SK-N-MC (cell line): Measurements from ENCODE around the gene SLC12A5.

Experiments
- EZH2 ChIP-seq: fragments of 200-600 bp; sonication (generic); IDR thresholded peaks from one replicate; pipeline ENCODE4 v1.6.1; 2017; ENCODE audit warnings: antibody characterized with exemption
- POLR2AphosphoS5 ChIP-seq: IDR thresholded peaks from 2 replicates; pipeline ENCODE4 v1.6.1; 2012; ENCODE audit warnings: mild to moderate bottlenecking, low read depth, low read length, borderline replicate concordance

DNA sequence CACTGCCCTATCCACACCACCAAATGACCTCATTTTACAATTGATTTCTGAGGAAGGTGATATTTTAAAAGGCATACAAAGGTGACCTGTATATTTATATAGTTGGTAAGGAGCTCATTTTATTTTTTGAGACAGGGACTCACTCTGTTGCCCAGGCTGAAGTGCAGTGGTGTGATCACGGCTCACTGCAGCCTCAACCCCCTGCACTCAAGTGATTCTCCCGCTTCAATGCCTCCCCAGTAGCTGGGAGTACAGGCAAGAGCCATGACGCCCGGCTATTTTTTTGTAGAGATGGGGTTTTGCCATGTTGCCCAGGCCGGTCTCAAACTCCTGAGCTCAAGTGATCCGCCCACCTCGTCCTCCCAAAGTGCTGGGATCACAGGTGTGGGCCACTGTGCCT is 47.8 kb downstream of the SLC12A5 start:
- TF ChIP-seq EZH2: no peak
- no peak for TF ChIP-seq POLR2AphosphoS5
